Activated T-cell treated with anti-CD3 and anti-CD28 coated beads, Interleukin-2, amount 50 U/mL, for 4 hours (primary cell): ENCODE results near the gene TMEM212. TPM values are rescaled to one million over a fixed set of nuclear protein-coding genes. Genes with fewer than 3 reads are reported as not detected.

Source experiments
- total RNA-seq, 3 donors: library from RNA; stranded (reverse); gene quantifications; one replicate each; pipeline ENCODE4 v1.2.1, GENCODE V29; 2021

Gene TMEM212
- total RNA-seq, 3 donors from 2014 or later, result not detected

Other genes starting within 250 kb of the TMEM212 start
- 1 to 10 TPM in 1 of 3 donors, under 1 TPM in 2; 0.52 to 1.3 (median 0.66) TPM for gene PLD1, start 32.9 kb upstream of the TMEM212 start, total RNA-seq
- 10 to 100 TPM; 20.3 to 23.9 (median 21.2) TPM for gene FNDC3B, start 196.2 kb downstream of the TMEM212 start, total RNA-seq